GM10266 (cell line): ENCODE measurements around the gene CEP128.

Source experiments
- DNase-seq: peaks from one replicate; pipeline ENCODE4 v3.0.0; 2012; ENCODE audit errors: extremely low spot score
- CTCF ChIP-seq: IDR thresholded peaks from 2 replicates; pipeline ENCODE4 v1.5.1; 2012; ENCODE audit warnings: mild to moderate bottlenecking, low read depth; ENCODE audit not compliant: control insufficient read depth, insufficient read depth; ENCODE audit errors: missing control alignments

Gene CEP128

GRCh38 chr14:80544366-80544765 is 397.2 kb downstream of the CEP128 start:
- DNase-seq: no peak
- no peak for TF ChIP-seq CTCF

GRCh38 chr14:80543211-80543610 is 398.3 kb downstream of the CEP128 start:
- DNase-seq: no peak
- no peak for TF ChIP-seq CTCF

DNA sequence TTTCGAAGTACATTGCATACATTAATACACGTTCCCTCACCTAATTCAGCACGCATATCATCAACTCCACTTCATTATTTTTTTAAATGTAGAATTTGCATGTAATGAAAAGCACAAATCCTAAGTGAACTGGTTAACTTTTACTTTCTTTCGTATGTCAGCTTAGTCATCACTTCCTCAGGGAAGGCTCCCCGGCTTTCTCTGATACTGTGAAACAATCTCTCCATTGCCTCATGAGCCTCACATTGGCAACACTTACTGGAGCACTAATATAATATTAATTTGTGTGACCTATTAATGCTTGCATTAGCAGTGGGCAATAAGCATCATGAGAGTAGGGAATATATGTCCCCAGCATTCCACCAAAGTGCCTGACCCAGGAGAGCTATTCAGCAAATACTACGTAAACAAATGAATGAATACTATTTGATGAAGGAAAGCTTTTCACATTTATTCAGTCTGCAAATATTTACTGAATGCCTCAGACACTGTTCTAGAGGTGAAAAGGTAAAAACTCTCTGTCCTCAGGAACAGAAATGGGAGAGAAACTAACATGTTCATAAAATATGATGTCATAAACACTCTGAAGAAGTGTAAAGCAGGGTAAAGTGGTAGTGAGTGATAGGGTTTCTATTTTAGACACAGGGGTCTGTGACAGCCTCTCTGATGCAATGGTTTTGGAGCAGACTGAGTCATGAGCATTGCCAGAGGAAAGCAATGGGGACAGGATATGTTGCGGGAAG is 402.7 kb downstream of the CEP128 start:
- no peak for TF ChIP-seq CTCF
- no peak for DNase-seq

DNA sequence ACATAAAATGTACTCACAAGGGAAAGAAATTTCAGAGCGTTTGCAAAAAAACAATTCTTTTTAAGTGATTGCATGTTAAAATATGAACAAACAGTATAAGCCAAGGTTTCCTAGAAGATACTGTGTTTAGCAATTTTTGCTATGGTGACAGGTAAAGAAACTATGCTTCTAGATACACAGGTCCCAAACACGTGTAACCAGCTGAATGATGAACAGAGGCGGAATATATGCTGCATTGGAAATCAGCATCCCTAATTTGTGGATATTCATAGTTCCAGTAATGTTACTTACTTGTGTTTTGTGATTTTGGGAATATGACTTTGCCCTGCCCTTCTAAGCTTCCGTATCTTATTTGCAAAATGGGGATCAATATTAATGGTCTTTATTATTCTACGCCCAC is 403.9 kb downstream of the CEP128 start:
- no peak for DNase-seq
- no peak for TF ChIP-seq CTCF

GRCh38 chr14:80536456-80536855 is 405.1 kb downstream of the CEP128 start:
- DNase-seq: no peak

DNA sequence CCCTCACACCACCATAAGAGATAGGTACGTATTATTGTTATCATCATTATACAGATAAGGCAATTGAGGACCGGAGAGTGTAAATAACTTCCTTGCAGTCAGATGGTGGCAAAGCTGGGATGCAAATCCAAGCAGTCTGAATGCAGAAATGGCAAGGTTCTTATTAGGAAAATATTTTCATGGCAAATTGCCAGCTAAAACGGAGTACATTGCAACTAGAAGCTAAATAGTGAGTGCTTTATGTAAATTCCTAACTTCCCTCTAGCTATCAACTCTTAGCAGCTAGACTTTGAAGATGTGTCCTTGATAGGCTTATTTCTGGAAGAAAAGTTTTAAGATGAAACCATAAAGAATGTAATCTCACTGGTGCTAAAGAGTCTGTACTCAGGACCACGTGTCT is 406.4 kb downstream of the CEP128 start:
- DNase-seq: no peak
- TF ChIP-seq CTCF: no peak

More at GRCh38 chr14:80536456-80536855, 405.1 kb downstream of the CEP128 start:
- no peak for TF ChIP-seq CTCF

DNA sequence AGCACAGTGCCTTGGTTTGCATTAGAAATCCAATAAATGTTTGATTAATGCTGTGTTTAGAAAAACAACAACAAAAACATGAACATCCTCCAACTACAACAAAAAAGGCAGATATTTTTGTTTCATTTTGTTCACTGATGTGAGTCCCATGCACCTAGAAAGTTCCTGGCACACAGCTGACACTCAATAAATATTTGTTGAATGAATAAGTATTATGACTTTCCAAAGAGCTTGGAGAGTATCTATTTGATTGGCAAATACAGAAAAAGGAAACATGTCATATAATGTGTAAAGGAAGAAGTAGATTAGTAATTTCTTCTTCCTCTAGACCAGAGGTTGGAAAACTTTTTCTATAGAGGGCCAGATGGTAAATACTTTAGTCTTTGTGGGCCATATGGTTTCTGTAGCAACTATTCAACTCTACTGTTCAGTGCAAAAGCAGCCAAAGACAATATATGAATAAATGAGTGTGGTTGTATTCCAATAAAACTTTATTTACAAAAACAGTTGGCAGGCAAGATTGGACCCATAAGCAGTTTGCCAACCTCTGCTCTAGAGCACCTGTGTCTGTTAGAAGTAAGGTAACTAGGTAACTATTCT is 417.9 kb downstream of the CEP128 start:
- no peak for DNase-seq
- no peak for TF ChIP-seq CTCF
